ENCODE measurements around the gene FOXR1. TPM values are rescaled to one million over a fixed set of nuclear protein-coding genes. Genes with fewer than 3 reads are reported as not detected.

FOXR1 gene
- total and polyA plus RNA-seq, 2 donors (not counting 3 experiments of a cell fraction or from before 2014, with no cell fraction given), result not detected

DNA sequence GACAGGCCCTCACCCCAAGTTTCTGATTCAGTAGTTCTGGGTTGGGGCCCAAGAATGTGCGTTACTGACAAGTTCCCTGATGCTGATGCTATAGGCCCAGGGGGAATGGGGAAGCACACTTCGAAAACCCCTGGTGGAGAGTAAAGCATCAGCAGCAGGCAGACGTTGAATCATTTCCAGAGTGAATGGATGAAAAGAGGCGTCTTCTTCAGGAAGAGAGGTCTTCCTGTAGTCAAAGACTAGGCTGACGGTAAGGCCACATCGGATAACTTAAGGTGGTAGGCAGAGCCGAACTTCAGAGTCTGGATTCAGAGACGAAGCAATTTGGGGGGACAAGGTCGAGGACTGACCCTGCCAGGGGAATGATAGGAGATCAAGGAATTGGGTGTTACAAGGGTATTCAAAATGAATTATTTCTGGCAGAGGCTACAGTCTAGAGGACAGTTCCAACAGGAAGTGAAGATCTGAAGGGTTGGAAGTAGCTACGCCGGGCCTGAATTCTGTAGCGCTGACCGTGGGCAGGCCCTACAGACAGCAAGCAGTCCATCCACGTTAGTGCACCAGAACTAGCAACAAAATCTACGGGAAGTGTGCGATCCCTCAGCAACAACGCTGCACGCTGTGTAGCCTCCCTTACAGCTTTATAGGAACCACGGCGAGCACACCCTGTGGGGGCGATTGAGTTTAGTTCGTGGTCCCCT lies 25.5 kb downstream of the FOXR1 start:
- dilution Hi-C loops (cut with MboI; ENCODE audit: extremely low pct_ligation_motif_present, low sequenced_read_pairs), result no loop called here
- CTCF ChIA-PET, result interaction anchor here (0.5 to 1.6 kb wide), 9 partner anchors 14 to 402 kb away, joined by 3 to 4 read pairs (median 3); no protein-coding TSS in a partner anchor

More for the DNA sequence above, 25.5 kb downstream of the FOXR1 start:
- Histone ChIP-seq H3K27me3 (ENCODE audit: control insufficient read depth in 2 of 2, insufficient read depth in 2 of 2, low read length in 2 of 2) (no peaks in the 10 kb centered on the region), H2AFZ (ENCODE audit: low read depth, low read length) (peak overlapping the region; percentile 66), H3K9me1 (replicated peaks; ENCODE audit: control insufficient read depth, extremely low read depth, insufficient read depth, low read length) (no peaks in the 10 kb centered on the region), H3K4me1 (ENCODE audit: control insufficient read depth, extremely low read depth, insufficient read depth, low read length) (peaks cover 18% of the 10 kb centered on the region), H3K27ac (ENCODE audit: insufficient read depth, low read depth, low read length) (peak overlapping the region; percentile 4), H3K79me2 (ENCODE audit: control insufficient read depth, insufficient read depth, low read length) (peaks cover 8% of the 10 kb centered on the region), H3K9ac (replicated peaks; ENCODE audit: extremely low read depth, insufficient read depth, low read length) (peak overlapping the region; percentile 17), H3K36me3 (ENCODE audit: control insufficient read depth in 2 of 2, extremely low read depth in 1 of 2, insufficient read depth in 2 of 2, low read length in 2 of 2) (peaks cover 0 to 3% of the 10 kb centered on the region in 2 experiments), H3K4me2 (ENCODE audit: insufficient read depth, low read length) (peak overlapping the region; percentile 66), H4K20me1 (replicated peaks; ENCODE audit: control insufficient read depth, extremely low read depth, insufficient read depth, low read length) (no peaks in the 10 kb centered on the region), H3K4me3 (replicated peaks in 1 of 3; ENCODE audit: insufficient read depth in 1 of 3, low read depth in 1 of 3, low read length in 3 of 3) (peak overlapping the region; percentile 61 to 81 (median 62)), H3K9me3 (replicated peaks; ENCODE audit: control insufficient read depth, insufficient read depth, low read length) (no peaks in the 10 kb centered on the region)
- FAIRE-seq, result peak; percentile 73
- BruUV-seq (replicated peaks), result TSS peak; percentile 12
- intact Hi-C loops (cut with micrococcal nuclease), result loop anchor here (5.0 kb wide), 1 partner anchor 60 kb away; the partner anchor contains the start of gene HYOU1
- POLR2A ChIA-PET, result interaction anchor here (1.4 kb wide), 1 partner anchor 21 kb away, joined by 6 read pairs; the partner anchor contains the start of genes RPS25 and TRAPPC4
- TF ChIP-seq, protein P1, sequence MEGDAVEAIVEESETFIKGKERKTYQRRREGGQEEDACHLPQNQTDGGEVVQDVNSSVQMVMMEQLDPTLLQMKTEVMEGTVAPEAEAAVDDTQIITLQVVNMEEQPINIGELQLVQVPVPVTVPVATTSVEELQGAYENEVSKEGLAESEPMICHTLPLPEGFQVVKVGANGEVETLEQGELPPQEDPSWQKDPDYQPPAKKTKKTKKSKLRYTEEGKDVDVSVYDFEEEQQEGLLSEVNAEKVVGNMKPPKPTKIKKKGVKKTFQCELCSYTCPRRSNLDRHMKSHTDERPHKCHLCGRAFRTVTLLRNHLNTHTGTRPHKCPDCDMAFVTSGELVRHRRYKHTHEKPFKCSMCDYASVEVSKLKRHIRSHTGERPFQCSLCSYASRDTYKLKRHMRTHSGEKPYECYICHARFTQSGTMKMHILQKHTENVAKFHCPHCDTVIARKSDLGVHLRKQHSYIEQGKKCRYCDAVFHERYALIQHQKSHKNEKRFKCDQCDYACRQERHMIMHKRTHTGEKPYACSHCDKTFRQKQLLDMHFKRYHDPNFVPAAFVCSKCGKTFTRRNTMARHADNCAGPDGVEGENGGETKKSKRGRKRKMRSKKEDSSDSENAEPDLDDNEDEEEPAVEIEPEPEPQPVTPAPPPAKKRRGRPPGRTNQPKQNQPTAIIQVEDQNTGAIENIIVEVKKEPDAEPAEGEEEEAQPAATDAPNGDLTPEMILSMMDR (IDR thresholded peaks at IDR 0.05; ENCODE audit: extremely low read depth in 1 of 2, insufficient read depth in 1 of 2, low read depth in 1 of 2, low read length in 2 of 2), result peak; percentile 16 to 20
- TF ChIP-seq MYC (IDR thresholded peaks at IDR 0.05; ENCODE audit: low read depth, low read length) (no peak), FOS (IDR thresholded peaks at IDR 0.05; ENCODE audit: borderline replicate concordance, insufficient read depth, low read length) (no peak), POLR2A (IDR thresholded peaks at IDR 0.05; ENCODE audit: low read depth, low read length) (no peak), JUN (IDR thresholded peaks at IDR 0.05; ENCODE audit: borderline replicate concordance, insufficient read depth, insufficient read length, low read depth) (no peak), POLR2AphosphoS5 (IDR thresholded peaks at IDR 0.05; ENCODE audit: insufficient read depth, low read depth, low read length) (no peak), GATA2 (IDR thresholded peaks at IDR 0.05; ENCODE audit: insufficient read depth, insufficient read length, low read depth, low read length) (no peak)
- TF ChIP-seq, protein P2, sequence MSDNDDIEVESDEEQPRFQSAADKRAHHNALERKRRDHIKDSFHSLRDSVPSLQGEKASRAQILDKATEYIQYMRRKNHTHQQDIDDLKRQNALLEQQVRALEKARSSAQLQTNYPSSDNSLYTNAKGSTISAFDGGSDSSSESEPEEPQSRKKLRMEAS (IDR thresholded peaks at IDR 0.05; ENCODE audit: insufficient read depth, insufficient read length), result no peak
- DNase-seq (ENCODE audit: low read depth, low spot score), result peak; percentile 22

Measured in endothelial cell of umbilical vein (primary cell).